Liver (tissue), 9 donors: ENCODE results near the gene HAUS7. TPM values are rescaled to one million over a fixed set of nuclear protein-coding genes. Genes with fewer than 3 reads are reported as not detected.

Source experiments
- DNase-seq: peaks from one replicate; pipeline ENCODE4 v3.0.0-alpha.2; 2017; ENCODE audit warnings: low spot score
- H3K27ac ChIP-seq, 2 donors: one replicate each; pipeline ENCODE4 v1.7.0; 2013; ENCODE audit warnings: inconsistent platforms in 2 of 2, low read length in 2 of 2, control low read depth in 1 of 2, low read depth in 1 of 2, mild to moderate bottlenecking in 1 of 2
- H3K27me3 ChIP-seq, 4 donors: one replicate each; pipeline versions ENCODE4 v1.6.1 to v1.7.0; 2013; ENCODE audit warnings: low read length in 3 of 4, inconsistent platforms in 1 of 4, mild to moderate bottlenecking in 1 of 4, moderate library complexity in 1 of 4; ENCODE audit not compliant: control insufficient read depth in 4 of 4, insufficient read depth in 4 of 4
- H3K36me3 ChIP-seq, 4 donors: one replicate each; pipeline versions ENCODE4 v1.6.1 to v1.7.0; 2013; ENCODE audit warnings: low read length in 3 of 4, mild to moderate bottlenecking in 3 of 4, low read depth in 1 of 4, moderate library complexity in 1 of 4; ENCODE audit not compliant: control insufficient read depth in 4 of 4, insufficient read depth in 3 of 4
- H3K4me1 ChIP-seq, 4 donors: one replicate each; pipeline versions ENCODE4 v1.6.1 to v1.7.0; 2013; ENCODE audit warnings: low read length in 3 of 4, mild to moderate bottlenecking in 3 of 4, moderate library complexity in 1 of 4; ENCODE audit not compliant: control insufficient read depth in 4 of 4, insufficient read depth in 4 of 4
- H3K4me3 ChIP-seq, 3 donors: one replicate each; pipeline versions ENCODE4 v1.6.1 to v1.7.0; 2013; ENCODE audit warnings: low read length in 3 of 3, control low read depth in 1 of 3, low read depth in 1 of 3, mild to moderate bottlenecking in 1 of 3
- H3K9ac ChIP-seq, 2 donors: one replicate each; pipeline ENCODE4 v1.7.0; 2013; ENCODE audit warnings: low read length in 2 of 2, mild to moderate bottlenecking in 2 of 2, moderate library complexity in 2 of 2, control low read depth in 1 of 2, low read depth in 1 of 2
- H3K9me3 ChIP-seq, 4 donors: one replicate each; pipeline versions ENCODE4 v1.6.1 to v1.7.0; 2013; ENCODE audit warnings: low read length in 3 of 4; ENCODE audit not compliant: control insufficient read depth in 4 of 4
- EGR1 ChIP-seq, 2 donors: IDR thresholded peaks; 2 replicates each; pipeline ENCODE4 v1.6.1; 2016 to 2018; ENCODE audit warnings: antibody characterized with exemption in 2 of 2, low read depth in 2 of 2
- FOXA1 ChIP-seq: IDR thresholded peaks from 2 replicates; pipeline ENCODE4 v1.6.1; 2016; ENCODE audit warnings: antibody characterized with exemption
- FOXA2 ChIP-seq: IDR thresholded peaks from 2 replicates; pipeline ENCODE4 v1.6.1; 2016; ENCODE audit warnings: antibody characterized with exemption
- HNF4G ChIP-seq: IDR thresholded peaks from 2 replicates; pipeline ENCODE4 v1.6.1; 2016; ENCODE audit warnings: antibody characterized with exemption
- JUND ChIP-seq, 2 donors: IDR thresholded peaks; 2 replicates each; pipeline ENCODE4 v1.6.1; 2016; ENCODE audit warnings: antibody characterized with exemption in 2 of 2
- NR2F2 ChIP-seq: IDR thresholded peaks from 2 replicates; pipeline ENCODE4 v1.6.1; 2016; ENCODE audit warnings: antibody characterized with exemption
- RAD21 ChIP-seq, 2 donors: IDR thresholded peaks; 2 replicates each; pipeline ENCODE4 v1.6.1; 2016; ENCODE audit warnings: antibody characterized with exemption in 2 of 2, mild to moderate bottlenecking in 2 of 2
- RXRA ChIP-seq, 2 donors: IDR thresholded peaks; 2 replicates each; pipeline ENCODE4 v1.6.1; 2017 to 2018; ENCODE audit warnings: antibody characterized with exemption in 2 of 2, mild to moderate bottlenecking in 1 of 2
- TAF1 ChIP-seq: conservative IDR thresholded peaks from 2 replicates; pipeline ENCODE4 v1.6.1; 2016; ENCODE audit warnings: antibody characterized with exemption, mild to moderate bottlenecking
- YY1 ChIP-seq: IDR thresholded peaks from 2 replicates; pipeline ENCODE4 v1.6.1; 2016; ENCODE audit warnings: antibody characterized with exemption, mild to moderate bottlenecking
- WGBS: extraction: QIAGEN DNeasy Blood & Tissue Kit; methylation state at CpG from one replicate; pipeline ENCODE4 v1.1.7; 2013; 5-methylcytosine and 5-hydroxymethylcytosine counted together
- polyA plus RNA-seq, 2 donors: library from polyadenylated mRNA; stranded (reverse) in 1 of 2; unstranded in 1 of 2; fragments of 200-250 nt in 1 of 2; fragments of >200 nt in 1 of 2; fragmentation: Nextera tagmentation in 1 of 2; extraction: Ambion mirVana in 1 of 2; gene quantifications; one replicate each; pipeline versions ENCODE4 v1.2.1 to v1.2.3, GENCODE V29; 2013 to 2015
- total RNA-seq, 2 donors: library from RNA; depleted of rRNA; stranded (reverse); fragments of >200 nt; gene quantifications; one replicate each; pipeline ENCODE4 v1.2.3, GENCODE V29; 2014
- TF ChIP-seq, protein P1 (sequence below): IDR thresholded peaks from 2 replicates; pipeline ENCODE4 v1.6.1; 2016; ENCODE audit warnings: antibody characterized with exemption, mild to moderate bottlenecking
- TF ChIP-seq, protein P2 (sequence below): fragments of 150-350 bp; IDR thresholded peaks from 2 replicates; pipeline ENCODE4 v1.5.1; 2017; ENCODE audit warnings: improper control_type of control experiment, low read depth, low read length; ENCODE audit not compliant: missing input control
- TF ChIP-seq, protein P3 (sequence below): IDR thresholded peaks from 2 replicates; pipeline ENCODE4 v1.6.1; 2016; ENCODE audit warnings: antibody characterized with exemption
- TF ChIP-seq, protein P4 (sequence below): IDR thresholded peaks from 2 replicates; pipeline ENCODE4 v1.6.1; 2016; ENCODE audit warnings: antibody characterized with exemption
- donor health status: healthy.
- donor health status: healthy.
- donor health status: healthy.
- donor health status: healthy.
- donor health status: healthy.

Gene HAUS7
- total and polyA plus RNA-seq, 4 donors, result 7.0 to 8.9 (median 7.8) TPM

DNA sequence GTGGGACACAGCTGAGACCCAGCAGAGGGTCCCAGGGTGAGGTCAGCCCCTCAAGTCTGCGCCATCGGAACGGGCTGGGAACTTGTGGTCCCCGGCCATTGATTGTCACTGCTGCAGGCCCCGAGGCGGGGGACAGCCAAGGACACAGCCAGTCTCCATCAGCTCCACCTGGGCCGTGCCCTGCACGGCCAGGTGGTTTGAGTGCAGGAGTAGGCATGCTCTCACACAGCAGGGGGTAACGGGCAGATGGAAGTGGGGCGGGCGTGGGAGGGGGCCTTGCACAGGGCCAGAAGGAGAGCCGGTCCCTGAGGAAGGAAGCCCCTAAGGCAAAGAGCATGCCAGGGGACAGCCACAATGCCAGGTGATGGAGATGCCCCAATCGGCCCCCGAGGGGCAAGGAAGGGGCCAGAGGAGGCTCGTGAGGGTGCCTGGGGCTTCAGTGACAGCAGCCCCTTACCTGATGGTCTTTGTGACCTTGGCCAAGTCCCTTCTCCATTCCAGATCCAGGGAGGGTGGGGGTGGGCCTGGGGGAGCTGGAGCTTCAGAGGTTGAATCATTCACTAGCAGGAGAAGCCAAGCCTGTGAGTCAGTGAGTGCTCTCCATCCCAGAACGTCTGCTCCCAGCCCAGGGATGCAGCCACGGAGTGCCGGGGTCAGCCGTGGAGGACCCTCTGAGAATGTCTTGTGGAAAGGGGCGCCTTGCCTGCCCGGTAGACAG is 49.4 kb upstream of the HAUS7 start:
- TF ChIP-seq RAD21 (IDR thresholded peaks at IDR 0.05) (no peak), YY1 (no peak), RXRA (IDR thresholded peaks at IDR 0.05) (no peak), NR2F2 (no peak), JUND (IDR thresholded peaks at IDR 0.05) (no peak), FOXA2 (no peak), FOXA1 (no peak), EGR1 (IDR thresholded peaks at IDR 0.05; ENCODE audit: low read depth in 2 of 2) (no peak), TAF1 (no peak), HNF4G (no peak)
- TF ChIP-seq, protein P1, sequence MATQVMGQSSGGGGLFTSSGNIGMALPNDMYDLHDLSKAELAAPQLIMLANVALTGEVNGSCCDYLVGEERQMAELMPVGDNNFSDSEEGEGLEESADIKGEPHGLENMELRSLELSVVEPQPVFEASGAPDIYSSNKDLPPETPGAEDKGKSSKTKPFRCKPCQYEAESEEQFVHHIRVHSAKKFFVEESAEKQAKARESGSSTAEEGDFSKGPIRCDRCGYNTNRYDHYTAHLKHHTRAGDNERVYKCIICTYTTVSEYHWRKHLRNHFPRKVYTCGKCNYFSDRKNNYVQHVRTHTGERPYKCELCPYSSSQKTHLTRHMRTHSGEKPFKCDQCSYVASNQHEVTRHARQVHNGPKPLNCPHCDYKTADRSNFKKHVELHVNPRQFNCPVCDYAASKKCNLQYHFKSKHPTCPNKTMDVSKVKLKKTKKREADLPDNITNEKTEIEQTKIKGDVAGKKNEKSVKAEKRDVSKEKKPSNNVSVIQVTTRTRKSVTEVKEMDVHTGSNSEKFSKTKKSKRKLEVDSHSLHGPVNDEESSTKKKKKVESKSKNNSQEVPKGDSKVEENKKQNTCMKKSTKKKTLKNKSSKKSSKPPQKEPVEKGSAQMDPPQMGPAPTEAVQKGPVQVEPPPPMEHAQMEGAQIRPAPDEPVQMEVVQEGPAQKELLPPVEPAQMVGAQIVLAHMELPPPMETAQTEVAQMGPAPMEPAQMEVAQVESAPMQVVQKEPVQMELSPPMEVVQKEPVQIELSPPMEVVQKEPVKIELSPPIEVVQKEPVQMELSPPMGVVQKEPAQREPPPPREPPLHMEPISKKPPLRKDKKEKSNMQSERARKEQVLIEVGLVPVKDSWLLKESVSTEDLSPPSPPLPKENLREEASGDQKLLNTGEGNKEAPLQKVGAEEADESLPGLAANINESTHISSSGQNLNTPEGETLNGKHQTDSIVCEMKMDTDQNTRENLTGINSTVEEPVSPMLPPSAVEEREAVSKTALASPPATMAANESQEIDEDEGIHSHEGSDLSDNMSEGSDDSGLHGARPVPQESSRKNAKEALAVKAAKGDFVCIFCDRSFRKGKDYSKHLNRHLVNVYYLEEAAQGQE, result no peak
- TF ChIP-seq, protein P2, sequence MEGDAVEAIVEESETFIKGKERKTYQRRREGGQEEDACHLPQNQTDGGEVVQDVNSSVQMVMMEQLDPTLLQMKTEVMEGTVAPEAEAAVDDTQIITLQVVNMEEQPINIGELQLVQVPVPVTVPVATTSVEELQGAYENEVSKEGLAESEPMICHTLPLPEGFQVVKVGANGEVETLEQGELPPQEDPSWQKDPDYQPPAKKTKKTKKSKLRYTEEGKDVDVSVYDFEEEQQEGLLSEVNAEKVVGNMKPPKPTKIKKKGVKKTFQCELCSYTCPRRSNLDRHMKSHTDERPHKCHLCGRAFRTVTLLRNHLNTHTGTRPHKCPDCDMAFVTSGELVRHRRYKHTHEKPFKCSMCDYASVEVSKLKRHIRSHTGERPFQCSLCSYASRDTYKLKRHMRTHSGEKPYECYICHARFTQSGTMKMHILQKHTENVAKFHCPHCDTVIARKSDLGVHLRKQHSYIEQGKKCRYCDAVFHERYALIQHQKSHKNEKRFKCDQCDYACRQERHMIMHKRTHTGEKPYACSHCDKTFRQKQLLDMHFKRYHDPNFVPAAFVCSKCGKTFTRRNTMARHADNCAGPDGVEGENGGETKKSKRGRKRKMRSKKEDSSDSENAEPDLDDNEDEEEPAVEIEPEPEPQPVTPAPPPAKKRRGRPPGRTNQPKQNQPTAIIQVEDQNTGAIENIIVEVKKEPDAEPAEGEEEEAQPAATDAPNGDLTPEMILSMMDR, result no peak
- TF ChIP-seq, protein P3, sequence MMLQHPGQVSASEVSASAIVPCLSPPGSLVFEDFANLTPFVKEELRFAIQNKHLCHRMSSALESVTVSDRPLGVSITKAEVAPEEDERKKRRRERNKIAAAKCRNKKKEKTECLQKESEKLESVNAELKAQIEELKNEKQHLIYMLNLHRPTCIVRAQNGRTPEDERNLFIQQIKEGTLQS, result no peak
- TF ChIP-seq, protein P4, sequence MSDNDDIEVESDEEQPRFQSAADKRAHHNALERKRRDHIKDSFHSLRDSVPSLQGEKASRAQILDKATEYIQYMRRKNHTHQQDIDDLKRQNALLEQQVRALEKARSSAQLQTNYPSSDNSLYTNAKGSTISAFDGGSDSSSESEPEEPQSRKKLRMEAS, result no peak
- Histone ChIP-seq H3K9ac (no peak overlapping the region), H3K4me3 (no peak overlapping the region), H3K27ac (no peak overlapping the region), H3K4me1 (peaks cover 0 to 5% (median 0%) of the 10 kb centered on the region in 4 donors), H3K9me3 (no peaks in the 10 kb centered on the region), H3K27me3 (peaks cover 0 to 10% (median 0%) of the 10 kb centered on the region in 4 donors), H3K36me3 (no peaks in the 10 kb centered on the region)
- DNase-seq, result no peak
- WGBS, result 64% methylated on average over 21 of the region's 21 CpGs

DNA sequence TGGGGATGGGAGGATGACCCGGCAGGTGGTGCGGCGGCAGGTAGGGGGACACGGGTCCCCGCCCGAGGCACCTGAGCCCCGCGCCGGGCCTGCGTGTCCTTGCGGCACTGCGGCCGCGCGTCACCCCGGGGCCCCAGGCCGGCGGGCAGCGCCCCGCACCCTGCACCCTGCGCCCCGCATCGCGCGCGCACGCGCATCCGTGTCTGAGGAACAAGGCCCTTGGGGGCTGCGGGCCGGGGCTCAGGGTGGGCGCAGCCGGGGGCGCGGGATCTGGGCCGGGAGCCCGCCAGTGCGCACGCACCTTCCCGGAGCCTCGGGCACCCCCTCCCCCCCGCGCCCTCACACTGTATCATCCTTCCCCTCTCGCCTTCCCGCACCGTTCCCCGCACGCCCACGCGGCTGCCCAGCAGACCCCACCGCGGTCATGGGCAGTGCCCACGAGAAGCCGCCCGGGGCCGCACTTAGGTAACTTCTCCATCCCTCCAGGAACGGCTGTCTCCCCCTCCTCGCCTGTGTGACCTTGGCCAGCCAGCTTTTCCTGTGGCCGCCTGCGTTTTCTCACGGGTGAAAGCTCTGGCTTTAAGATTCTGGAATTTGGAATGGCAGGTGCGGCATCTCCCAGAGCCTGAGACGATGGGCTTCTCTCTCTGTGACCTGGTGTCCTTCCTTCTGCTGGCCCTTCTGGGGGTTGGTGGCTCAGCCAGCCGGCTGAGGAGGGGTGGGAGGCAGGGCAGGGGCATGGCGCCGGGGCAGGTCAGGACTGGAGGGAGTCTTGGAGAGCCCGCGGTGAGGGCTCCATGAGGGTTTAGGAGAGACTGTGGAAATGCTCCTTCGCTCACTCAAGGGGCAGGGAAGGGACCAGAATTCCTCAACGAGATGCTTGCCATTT is 47.8 kb upstream of the HAUS7 start:
- no peak for DNase-seq
- 6% methylated on average over 65 of the region's 70 CpGs for WGBS
- Histone ChIP-seq H3K9ac (no peak overlapping the region), H3K4me1 (peaks cover 0 to 5% (median 0%) of the 10 kb centered on the region in 4 donors), H3K4me3 (no peak overlapping the region), H3K27ac (no peak overlapping the region), H3K36me3 (no peaks in the 10 kb centered on the region), H3K27me3 (peaks cover 0 to 10% (median 0%) of the 10 kb centered on the region in 4 donors), H3K9me3 (no peaks in the 10 kb centered on the region)
- no peak for TF ChIP-seq RAD21 (IDR thresholded peaks at IDR 0.05)
